Measurements from ENCODE around the gene HPSE2.
"Not testable (repeated sequence)": the region's sequence is repeated elsewhere in the genome, so short reads cannot be mapped to it uniquely, and the experiment has no call there.

The HPSE2 gene

DNA sequence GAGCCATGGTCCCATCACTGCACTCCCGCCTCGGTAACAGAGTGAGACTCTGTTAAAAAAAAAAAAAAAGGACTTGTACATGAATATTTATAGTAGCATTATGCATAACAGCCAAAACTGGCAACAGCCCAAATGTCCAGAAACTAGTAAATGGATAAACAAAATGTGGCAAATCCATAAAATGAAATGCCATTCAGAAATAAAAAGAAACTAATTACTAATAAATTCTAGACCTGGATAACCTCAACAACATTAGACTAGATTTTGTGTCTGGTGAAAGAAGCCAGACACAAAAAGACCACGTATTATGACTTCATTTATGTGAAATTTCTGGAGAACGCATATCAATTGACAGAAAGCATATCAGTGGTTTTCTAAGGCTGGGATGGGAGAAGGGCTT is 74.5 kb downstream of the HPSE2 start:
- no peak for DNase-seq (ENCODE audit: low read depth)

DNA sequence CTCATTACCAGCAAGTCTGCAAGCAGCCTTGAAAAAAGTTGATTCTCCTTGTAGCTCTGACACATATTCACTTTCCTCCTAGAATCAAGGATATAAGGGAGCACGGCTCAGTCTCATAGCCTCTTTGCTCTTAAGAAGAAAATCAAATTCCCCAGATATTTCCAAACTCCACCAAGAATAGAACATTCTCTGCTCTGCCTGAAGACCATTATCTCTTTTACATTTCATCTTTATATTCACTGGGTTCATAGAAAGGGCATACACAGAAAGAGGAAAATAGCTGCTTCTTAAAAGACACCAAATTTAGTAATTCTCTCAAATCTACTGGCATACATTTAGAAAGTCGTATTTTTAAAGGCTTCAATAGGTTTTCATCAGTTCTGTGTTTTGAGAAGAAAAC is 92.0 kb downstream of the HPSE2 start:
- DNase-seq (ENCODE audit: low read depth) = no peak

DNA sequence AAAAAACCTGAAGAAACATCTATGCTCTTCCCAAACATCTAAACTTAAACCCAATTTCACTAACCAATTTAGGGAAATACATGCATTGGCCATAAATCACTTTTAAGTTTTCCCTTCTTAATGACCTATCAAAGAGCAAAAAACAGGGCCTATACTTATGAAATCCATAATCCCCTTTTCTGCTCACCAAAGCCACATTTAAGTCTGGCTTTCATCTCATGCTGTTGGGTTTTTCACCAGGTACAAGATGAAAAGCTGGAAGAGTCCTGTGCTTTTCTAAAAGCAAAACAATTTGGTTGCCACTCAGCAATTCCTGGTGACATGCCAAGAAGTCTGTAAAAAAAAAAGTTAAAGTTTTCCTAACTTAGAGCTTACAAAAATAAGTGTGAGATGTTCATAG is 92.6 kb downstream of the HPSE2 start:
- DNase-seq (ENCODE audit: low read depth) = no peak

DNA sequence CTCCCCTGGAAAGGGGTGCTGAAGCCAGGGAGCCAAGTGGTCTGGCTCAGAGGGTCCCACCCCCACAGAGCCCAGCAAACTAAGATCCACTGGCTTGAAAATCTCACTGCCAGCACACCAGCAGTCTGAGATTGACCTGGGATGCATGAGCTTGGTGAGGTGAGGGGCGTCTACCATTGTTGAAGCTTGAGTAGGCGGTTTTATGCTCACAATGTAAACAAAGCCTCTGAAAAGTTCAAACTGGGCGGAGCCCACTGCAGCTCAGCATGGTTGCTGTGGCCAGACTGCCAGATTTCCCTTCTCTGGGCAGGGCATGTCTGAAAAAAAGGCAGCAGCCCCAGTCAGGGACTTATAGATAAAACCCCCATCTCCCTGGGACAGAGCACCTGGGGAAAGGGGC is 102.8 kb downstream of the HPSE2 start:
- not testable (repeated sequence) for DNase-seq (ENCODE audit: low read depth)

DNA sequence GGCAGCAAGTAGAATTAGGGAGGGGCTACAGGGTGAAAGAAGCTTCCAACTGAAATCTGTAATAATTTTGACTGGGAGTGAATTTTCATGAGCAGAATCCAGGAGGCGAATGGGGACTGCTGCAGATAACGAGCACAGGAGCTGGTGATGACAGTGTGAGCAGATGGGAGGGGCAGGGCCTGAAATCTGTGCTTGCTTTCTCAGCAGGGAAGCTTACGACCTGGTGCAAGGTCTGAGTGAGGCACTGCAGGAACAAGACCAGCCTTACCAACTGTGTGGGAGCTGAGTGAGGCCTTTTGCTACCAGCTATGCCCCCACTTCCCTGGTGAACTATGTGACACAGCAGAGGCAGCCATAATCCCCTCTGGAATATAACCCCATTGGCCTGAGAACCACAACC is 109.8 kb downstream of the HPSE2 start:
- no peak for DNase-seq (ENCODE audit: low read depth)

DNA sequence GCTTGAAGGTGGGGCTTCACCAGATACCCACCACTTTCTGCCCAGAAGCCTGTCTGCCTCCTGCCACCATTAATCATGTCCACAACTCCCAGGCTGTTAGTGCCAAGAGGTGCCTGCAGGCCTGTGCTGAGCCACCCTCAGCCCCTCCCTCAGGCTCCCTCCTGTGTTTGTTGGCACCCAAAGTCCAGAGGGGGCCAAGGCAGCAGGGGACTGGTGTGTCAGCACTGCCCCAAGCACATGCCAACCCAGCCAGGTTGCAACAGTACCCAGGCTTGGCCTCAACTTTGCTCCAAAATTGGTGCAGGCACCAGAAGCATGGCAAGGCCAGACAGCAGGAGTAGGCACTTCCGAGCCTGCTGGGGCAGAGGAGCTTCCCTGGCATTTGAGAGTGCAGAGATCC is 111.3 kb downstream of the HPSE2 start:
- DNase-seq (ENCODE audit: low read depth) = no peak

DNA sequence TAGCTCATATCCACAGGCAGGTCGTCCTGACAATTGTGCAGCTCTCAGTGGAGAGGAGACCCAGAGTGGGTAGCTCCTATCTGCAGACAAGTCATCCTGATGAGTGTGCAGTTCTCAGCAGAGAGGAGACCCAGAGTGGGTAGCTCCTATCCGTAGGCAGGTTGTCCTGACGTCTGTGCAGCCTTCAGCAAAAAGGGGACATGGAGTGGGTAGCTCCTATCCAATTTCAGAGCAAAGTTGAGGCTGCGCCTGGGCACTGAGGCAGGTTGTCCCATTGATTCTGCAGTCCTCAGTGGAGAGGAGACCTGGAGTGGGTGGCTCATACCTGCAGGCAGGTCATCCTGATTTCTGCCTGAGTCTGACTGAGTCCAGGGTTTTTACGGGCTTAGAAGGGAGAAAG is 111.8 kb downstream of the HPSE2 start:
- DNase-seq (ENCODE audit: low read depth) = no peak

DNA sequence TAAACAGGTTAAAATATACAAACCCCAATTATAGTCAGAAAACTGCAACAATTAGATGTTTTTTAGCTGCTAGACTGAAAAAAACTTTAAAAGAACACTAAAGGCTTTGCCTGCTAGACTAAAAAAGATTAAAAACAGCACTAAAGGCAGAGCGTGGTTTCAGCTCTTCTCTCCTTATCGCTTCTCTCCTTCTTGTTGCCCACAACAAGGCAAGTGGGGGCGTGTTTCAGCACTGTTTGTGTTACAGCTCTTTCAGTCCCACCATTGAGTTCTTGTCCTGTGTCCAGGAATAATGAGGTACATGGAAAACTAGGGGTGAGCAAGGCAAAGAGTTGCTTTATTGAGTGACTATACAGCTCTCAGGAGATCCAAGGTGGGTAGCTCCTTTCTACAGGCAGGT is 112.3 kb downstream of the HPSE2 start:
- no peak for DNase-seq (ENCODE audit: low read depth)

DNA sequence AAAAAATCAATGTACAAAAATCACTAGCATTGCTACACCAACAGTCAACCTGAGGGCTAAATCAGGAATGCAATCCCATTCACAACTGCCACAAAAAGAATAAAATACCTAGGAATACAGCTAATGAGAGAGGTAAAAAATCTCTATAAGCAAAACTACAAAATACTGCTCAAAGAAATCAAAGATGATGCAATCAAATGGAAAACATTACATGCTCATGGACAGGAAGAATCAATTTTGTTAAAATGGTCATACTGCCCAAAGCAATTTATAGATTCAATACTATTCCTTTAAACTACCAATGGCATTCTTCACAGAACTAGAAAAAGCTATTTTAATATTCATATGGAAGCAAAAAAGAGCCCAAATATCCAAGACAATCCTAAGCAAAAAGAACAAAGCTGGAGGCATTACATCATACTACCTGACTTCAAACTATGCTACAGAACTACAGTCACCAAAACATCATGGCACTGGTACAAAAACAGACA is 116.3 kb downstream of the HPSE2 start:
- DNase-seq (ENCODE audit: low read depth) = no peak

DNA sequence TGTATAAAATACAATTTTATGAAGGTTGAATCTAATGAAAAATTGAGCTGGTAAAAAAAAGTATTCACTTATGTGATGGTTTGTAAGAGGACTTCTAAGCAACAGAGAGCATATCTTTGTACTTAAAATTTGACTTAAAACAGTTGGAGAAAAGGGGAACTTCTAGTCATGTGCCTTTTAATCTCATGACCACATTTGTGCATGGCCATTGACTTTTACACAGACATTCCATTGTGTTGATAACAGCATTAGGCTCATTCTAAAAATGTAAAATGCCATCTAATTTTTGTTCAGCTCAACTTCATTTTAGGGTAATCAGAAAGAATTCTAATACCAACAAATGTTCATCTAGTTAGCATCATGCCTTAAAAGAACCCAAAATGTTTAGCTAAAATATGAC is 119.9 kb downstream of the HPSE2 start:
- DNase-seq (ENCODE audit: low read depth) = no peak

DNA sequence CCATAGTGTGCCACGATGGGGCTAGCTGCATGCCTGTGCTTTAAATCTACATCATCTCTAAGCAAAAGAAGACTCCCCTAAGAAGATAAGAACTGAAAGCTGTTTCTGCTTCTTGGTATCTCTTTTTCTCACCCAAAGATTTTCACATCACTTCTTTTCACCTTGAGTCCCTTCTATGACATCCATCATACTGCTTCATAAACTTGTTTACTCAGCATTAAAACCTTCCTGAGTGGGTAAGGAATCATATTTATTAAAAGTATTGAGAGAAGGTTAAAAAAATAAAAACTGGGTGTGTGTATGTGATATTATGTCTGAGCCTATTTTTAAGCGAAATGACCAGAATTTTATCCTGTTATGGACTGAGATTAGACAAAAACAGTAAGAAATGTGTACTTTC is 150.3 kb downstream of the HPSE2 start:
- DNase-seq (ENCODE audit: low read depth) = no peak

DNA sequence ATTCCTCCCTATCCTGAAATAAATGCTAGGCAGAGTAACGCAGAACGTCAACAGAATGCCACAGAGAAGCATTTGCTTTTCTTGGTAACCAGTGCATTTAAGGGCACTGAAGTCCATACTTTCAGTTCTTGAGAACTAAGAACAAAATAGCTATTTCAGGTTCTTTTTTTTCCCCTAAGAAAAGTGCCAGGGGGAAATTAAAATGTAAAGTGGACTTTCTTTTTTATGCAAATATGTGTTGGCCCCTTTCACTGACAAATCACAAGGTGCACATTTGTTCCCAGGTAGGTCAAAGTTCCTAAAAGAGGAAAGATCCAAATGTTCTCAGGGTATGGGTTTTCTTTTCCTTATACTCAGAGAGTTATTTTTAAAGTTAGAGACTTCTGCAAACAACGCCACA is 151.5 kb downstream of the HPSE2 start:
- DNase-seq (ENCODE audit: low read depth) = no peak

DNA sequence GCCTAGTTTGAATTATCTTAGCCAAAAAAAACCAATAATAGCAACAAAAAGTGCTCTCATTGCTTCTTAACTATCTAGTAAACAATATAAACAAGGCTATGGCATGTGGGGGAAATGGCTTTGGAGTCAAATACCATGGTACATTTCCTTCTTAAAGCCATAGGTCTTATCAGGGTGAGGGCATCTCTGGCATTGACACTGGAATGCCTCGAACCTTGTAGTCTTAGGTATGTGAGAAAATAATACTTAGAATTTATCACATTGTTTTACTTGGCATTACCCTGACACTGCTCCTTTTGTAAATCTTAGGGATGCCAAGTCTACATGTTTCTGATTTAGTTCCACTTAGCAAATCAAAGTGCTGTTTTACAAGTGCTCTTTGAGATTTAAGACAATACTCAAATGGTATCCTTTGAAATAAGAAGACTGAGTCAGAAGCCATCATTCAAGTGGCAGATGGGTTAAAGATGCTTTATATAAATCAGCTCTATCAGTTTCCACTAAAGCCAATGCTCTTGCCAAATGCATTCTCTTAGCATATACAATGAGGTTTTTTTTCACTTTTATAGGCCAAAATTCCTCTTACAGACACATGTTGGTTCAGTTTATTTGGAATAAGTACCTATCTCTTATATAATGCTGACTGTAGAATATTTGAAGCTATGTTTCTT is 155.2 kb downstream of the HPSE2 start:
- no peak for DNase-seq (ENCODE audit: low read depth)

DNA sequence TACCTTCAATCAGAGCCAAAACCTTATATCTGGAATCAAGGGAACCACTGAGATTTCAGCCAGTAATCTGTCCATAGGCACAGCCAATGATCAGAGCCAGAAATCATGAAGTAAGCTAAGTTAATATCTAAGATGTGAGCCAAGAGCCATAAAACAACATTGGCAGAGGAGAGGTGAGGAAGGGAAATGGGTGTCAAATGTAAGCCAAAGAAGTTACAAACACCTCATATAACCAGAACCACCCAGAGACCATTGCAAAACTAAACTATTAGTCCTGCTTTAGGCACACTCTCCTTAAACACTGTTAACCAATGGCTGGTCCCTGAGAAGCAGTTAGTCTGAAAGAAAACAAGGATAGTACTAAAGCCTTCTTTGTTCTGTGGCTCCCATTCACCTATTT is 173.1 kb downstream of the HPSE2 start:
- no peak for DNase-seq (ENCODE audit: low read depth)

DNA sequence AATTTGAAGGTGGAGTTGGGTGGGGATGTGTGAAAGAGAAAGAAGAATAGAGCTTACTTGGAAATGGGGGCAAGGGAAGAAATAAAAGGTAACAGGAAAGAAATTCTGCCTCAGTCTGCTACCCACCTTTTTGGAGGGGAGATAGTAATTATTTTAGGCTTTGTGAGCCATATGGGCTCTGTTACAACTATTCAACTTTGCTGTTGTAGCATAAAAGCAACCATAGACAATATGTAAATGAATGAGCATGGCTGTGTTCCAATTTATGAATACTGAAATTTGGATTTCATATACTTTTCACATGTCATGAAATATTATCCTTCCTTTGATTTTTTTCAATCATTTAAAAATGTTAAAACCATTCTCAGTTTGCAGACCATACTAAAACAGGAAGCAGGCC is 176.9 kb downstream of the HPSE2 start:
- no peak for DNase-seq (ENCODE audit: low read depth)

DNA sequence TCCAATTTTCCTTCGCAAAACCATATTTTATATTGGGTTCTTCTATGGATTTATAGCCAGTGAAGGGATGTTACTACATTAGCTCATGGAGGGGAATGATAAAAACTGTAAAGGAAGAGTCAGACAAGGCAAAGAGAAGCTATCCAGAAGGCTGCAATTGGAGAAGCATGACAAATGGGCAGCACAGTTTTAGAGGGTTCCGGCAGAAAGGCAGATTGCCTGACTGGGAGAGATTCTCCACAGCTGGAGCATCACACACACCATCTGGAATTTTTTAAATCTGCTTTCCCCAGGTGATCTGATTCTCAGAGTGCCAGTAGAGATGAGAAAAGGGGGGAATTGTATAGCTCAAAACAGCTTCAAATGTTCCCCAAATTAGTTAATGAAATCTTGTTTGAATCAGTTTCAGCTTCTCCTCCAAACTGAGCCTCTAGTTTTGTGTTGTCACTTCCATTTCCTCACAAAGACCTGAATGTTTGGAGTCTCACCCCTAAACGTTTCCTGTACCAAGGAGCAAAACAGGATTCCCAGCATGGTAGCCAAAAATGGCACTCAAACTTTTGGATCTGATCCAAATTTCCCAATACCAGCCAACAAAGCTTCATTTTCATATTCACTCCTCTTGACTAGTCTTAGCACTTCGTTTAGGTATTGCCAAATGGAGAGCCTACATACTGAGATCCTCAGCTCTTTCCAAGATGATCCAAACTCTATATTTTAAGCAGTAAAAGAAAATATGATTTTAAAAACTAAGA is 177.5 kb downstream of the HPSE2 start:
- no peak for DNase-seq (ENCODE audit: low read depth)

DNA sequence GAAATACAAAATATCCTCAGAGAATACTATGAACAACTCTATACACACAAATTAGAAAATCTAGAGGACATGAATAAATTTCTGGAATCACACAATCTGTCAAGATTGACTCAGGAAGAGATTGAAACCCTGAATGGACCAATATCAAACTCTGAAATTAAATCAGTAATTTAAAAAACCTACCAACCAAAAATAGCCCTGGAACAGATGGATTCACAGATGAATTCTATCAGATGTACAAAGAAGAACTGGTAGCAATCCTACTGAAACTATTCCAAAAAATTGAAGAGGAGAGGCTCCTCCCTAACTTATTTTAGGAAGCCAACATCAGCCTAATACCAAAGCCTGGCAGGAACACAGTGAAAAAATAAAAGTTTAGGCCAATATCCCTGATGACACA is 190.0 kb downstream of the HPSE2 start:
- DNase-seq (ENCODE audit: low read depth) = no peak

DNA sequence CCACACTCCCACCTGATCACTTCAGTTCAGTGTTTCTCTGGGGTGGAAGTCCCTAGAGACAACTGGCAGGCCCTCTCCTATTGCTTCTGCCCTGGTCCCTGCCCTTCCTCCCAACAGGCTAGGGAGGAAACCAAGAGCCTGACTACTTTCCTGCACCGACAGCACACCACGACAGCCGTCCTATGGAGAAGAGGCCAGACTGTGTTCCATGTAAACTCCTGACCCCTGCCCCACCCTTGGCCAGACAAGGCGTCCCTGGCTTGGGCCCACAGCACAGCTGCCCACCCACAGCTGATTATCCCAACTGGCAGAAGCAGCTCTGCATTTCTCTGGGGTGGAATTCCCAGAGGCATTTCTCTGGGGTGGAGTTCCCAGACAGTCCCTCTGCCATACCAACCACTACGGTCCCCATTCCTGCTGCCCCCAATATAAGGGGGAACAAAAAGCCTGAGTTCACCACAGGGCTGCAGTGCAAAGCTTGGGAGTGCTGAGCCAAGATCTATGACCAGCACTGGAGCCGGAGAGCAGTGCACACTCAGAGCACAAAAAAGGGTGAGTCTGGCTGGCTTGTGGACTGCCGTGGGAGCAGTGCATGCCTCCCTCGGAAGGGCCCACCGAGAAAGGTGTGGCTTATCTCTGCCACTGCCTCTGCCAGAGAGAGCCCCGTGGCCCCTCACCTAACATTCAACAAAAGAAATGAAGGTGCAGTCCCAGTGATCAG is 193.4 kb downstream of the HPSE2 start:
- DNase-seq (ENCODE audit: low read depth) = no peak

DNA sequence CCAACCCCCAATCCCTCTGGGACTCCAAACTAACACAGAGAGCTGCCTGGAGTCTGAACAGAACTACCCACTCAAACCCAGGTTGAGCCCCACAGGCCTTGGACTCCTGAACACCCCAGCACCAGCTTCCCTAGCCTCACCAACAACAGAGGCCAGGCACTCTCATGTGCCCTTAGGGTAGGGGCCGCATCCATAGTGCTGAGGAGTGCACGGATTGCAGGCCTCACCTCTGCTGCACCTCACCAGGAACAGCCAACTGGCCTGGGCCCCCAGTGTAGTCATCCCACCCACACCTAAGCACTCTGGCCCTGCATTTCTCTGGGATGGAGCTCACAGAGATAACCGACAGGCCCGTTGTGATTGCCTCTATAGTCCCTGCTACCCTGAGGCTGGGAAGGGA is 194.2 kb downstream of the HPSE2 start:
- no peak for DNase-seq (ENCODE audit: low read depth)

DNA sequence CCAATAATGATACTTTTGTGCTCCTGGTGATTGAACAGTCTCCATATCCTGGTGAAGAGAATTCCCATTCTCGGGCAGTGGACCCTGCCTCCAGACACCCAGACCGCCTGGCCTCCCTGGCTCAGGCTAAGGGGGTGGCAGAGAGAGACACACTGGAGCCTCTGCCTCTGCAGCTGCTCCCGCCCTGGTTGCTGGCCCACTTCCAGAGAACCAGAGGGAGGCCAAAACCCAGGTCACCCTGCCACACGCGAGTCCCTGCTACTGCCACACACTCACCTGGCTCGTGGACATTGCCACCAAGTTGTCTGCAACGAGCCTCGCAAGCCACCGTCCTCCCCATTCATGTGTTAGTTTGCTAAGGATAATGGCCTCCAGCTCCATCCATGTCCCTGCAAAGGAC is 221.8 kb downstream of the HPSE2 start:
- DNase-seq (ENCODE audit: low read depth) = no peak

DNA sequence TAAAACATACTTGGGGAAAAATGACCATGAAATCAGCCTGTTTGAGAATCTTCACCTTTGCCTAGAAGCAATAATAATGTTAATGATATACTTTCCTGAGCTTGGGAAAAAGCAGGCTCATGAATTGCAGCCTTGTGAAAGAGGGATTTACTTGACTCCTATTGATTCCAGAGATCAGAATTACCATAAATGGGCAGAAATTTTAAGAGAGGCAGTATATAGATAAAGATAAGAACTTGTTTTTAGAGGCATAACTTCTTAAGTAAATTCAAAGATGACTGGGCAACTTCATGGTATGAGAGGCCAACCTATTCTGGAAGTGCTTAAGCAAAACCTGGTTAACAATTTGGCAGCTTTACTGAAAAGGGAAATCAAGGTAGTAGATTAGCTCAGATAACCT is 225.4 kb downstream of the HPSE2 start:
- DNase-seq (ENCODE audit: low read depth) = no peak

DNA sequence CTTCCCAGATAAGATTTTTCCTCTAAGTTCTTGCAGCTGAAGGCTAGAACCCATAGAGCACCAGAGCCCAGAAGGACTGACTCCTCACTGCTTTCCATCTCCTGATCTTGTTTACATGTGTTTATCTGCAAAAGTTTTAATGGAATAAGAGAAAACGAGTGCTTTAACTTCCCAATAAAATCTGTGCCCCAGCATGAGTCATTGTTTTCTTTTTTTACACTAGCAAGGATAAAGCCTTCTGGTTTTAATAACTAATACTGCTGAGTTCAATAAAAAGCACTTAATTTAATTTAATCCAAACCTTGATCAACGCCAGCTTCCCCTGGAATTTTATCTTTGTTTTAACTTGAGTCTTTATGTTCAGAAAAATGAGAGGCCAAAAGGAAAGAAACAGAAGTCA is 227.6 kb downstream of the HPSE2 start:
- DNase-seq (ENCODE audit: low read depth) = no peak

DNA sequence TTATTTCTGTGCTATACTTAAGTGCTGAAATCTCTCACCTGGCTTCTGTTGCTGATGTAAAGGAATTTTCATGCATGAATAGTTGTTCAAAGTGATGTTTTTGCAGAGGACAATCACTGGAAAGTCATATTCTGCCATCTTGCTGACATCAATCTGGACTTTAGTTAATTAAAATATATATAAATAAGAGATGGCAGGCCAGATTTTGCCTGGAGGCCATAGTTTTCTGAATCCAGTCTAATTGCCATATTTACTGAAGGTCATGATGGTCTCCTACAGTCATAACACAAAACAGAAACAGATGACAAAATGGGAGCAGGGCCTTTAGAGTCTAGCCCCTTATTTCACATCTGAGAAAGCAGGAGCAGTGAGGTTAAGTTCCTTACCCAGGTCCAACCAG is 228.2 kb downstream of the HPSE2 start:
- no peak for DNase-seq (ENCODE audit: low read depth)

Measured in ELR (cell line).